Activated T-cell treated with anti-CD3 and anti-CD28 coated beads, Interleukin-2, amount 50 U/mL, for 72 hours (primary cell): ENCODE measurements around the gene SUGCT. TPM values are rescaled to one million over a fixed set of nuclear protein-coding genes. Genes with fewer than 3 reads are reported as not detected.

ENCODE experiments used
- ATAC-seq, 2 donors: fragments of 150-1000 bp; cut with Tn5 transposase; replicated peaks in 1 of 2; 2 replicates each; pipeline ENCODE4 v1.10.0; 2021; ENCODE audit warnings: moderate library complexity in 2 of 2, mild to moderate bottlenecking in 1 of 2
- DNase-seq, 2 donors: peaks; one replicate each; pipeline ENCODE4 v3.0.0; 2021 to 2022; ENCODE audit warnings: mixed read lengths in 1 of 2
- H3K27ac Mint-ChIP-seq: one replicate; pipeline ENCODE4 v1.8.0; 2022; ENCODE audit warnings: mild to moderate bottlenecking, moderate library complexity, mixed read lengths
- H3K27me3 Mint-ChIP-seq: one replicate; pipeline ENCODE4 v1.8.0; 2022; ENCODE audit warnings: low read depth, mixed read lengths
- H3K36me3 Mint-ChIP-seq, 2 donors: one replicate each; pipeline ENCODE4 v1.8.0; 2022; ENCODE audit warnings: mixed read lengths in 2 of 2, mild to moderate bottlenecking in 1 of 2; ENCODE audit not compliant: insufficient read depth in 2 of 2
- H3K4me1 Mint-ChIP-seq: one replicate; pipeline ENCODE4 v1.8.0; 2022; ENCODE audit warnings: low read depth, mixed read lengths
- H3K4me3 Mint-ChIP-seq, 2 donors: one replicate each; pipeline ENCODE4 v1.8.0; 2022; ENCODE audit warnings: mild to moderate bottlenecking in 2 of 2, mixed read lengths in 2 of 2, moderate library complexity in 2 of 2
- H3K9me3 Mint-ChIP-seq, 2 donors: one replicate each; pipeline ENCODE4 v1.8.0; 2022; ENCODE audit warnings: mixed read lengths in 2 of 2
- total RNA-seq, 2 donors: library from RNA; stranded (reverse); gene quantifications; one replicate each; pipeline ENCODE4 v1.2.3, GENCODE V29; 2022

SUGCT gene
- total RNA-seq, 2 donors from 2014 or later = 1.5 to 1.6 TPM

GRCh38 chr7:40866601-40867000 lies 731.8 kb downstream of the SUGCT start:
- Mint-ChIP-seq H3K4me3 (no peak overlapping the region), H3K27ac (no peak overlapping the region), H3K4me1 (no peaks in the 10 kb centered on the region), H3K27me3 (no peaks in the 10 kb centered on the region), H3K9me3 (peaks cover 4 to 5% of the 10 kb centered on the region in 2 donors), H3K36me3 (no peaks in the 10 kb centered on the region)
- no peak for ATAC-seq
- DNase-seq = no peak

- Mint-ChIP-seq H3K36me3 (no peaks in the 10 kb centered on the region), H3K27me3 (no peaks in the 10 kb centered on the region), H3K27ac (no peak overlapping the region), H3K9me3 (peaks cover 2 to 3% of the 10 kb centered on the region in 2 donors), H3K4me1 (no peaks in the 10 kb centered on the region), H3K4me3 (no peak overlapping the region)
- no peak for DNase-seq
- no peak for ATAC-seq
Observed at GRCh38 chr7:40870108-40870507, 735.3 kb downstream of the SUGCT start.

- no peaks in the 10 kb centered on the region for H3K4me1 Mint-ChIP-seq
- H3K4me3 Mint-ChIP-seq = no peak overlapping the region
- no peak for ATAC-seq
- DNase-seq = no peak
- no peaks in the 10 kb centered on the region for H3K27me3 Mint-ChIP-seq
- peaks cover 2 to 8% of the 10 kb centered on the region in 2 donors for H3K9me3 Mint-ChIP-seq
- H3K36me3 Mint-ChIP-seq = no peaks in the 10 kb centered on the region
- no peak overlapping the region for H3K27ac Mint-ChIP-seq
Observed at GRCh38 chr7:40873248-40873647, 738.4 kb downstream of the SUGCT start.

GRCh38 chr7:40874756-40875155 lies 740.0 kb downstream of the SUGCT start:
- H3K27ac Mint-ChIP-seq = no peak overlapping the region
- no peaks in the 10 kb centered on the region for H3K4me1 Mint-ChIP-seq
- H3K36me3 Mint-ChIP-seq = no peaks in the 10 kb centered on the region
- no peak overlapping the region for H3K4me3 Mint-ChIP-seq
- no peak for ATAC-seq
- DNase-seq = no peak
- H3K9me3 Mint-ChIP-seq = peaks cover 2 to 8% of the 10 kb centered on the region in 2 donors
- H3K27me3 Mint-ChIP-seq = no peaks in the 10 kb centered on the region

- Mint-ChIP-seq H3K27ac (no peak overlapping the region), H3K4me1 (no peaks in the 10 kb centered on the region), H3K27me3 (no peaks in the 10 kb centered on the region), H3K9me3 (peaks cover 0 to 5% of the 10 kb centered on the region in 2 donors), H3K36me3 (no peaks in the 10 kb centered on the region), H3K4me3 (no peak overlapping the region)
- DNase-seq = no peak
- no peak for ATAC-seq
Observed at GRCh38 chr7:40876601-40877000, 741.8 kb downstream of the SUGCT start.

- H3K27ac Mint-ChIP-seq = no peak overlapping the region
- no peaks in the 10 kb centered on the region for H3K36me3 Mint-ChIP-seq
- no peaks in the 10 kb centered on the region for H3K4me1 Mint-ChIP-seq
- ATAC-seq (no peak), DNase-seq (no peak)
- H3K9me3 Mint-ChIP-seq = peaks cover 0 to 5% of the 10 kb centered on the region in 2 donors
- no peak overlapping the region for H3K4me3 Mint-ChIP-seq
- H3K27me3 Mint-ChIP-seq = no peaks in the 10 kb centered on the region
Observed at GRCh38 chr7:40879941-40880543, 745.2 kb downstream of the SUGCT start.

- Mint-ChIP-seq H3K27ac (no peak overlapping the region), H3K36me3 (no peaks in the 10 kb centered on the region), H3K9me3 (peaks cover 0 to 3% of the 10 kb centered on the region in 2 donors), H3K4me1 (no peaks in the 10 kb centered on the region), H3K27me3 (no peaks in the 10 kb centered on the region), H3K4me3 (no peak overlapping the region)
- no peak for DNase-seq
- ATAC-seq = no peak
Observed at GRCh38 chr7:40880581-40880980, 745.8 kb downstream of the SUGCT start.

GRCh38 chr7:40881405-40881926 lies 746.7 kb downstream of the SUGCT start:
- Mint-ChIP-seq H3K4me1 (no peaks in the 10 kb centered on the region), H3K27me3 (no peaks in the 10 kb centered on the region), H3K27ac (no peak overlapping the region), H3K9me3 (peaks cover 0 to 4% of the 10 kb centered on the region in 2 donors), H3K4me3 (no peak overlapping the region), H3K36me3 (no peaks in the 10 kb centered on the region)
- ATAC-seq (no peak), DNase-seq (no peak)

GRCh38 chr7:40882071-40882658 lies 747.4 kb downstream of the SUGCT start:
- no peaks in the 10 kb centered on the region for H3K27me3 Mint-ChIP-seq
- H3K27ac Mint-ChIP-seq = no peak overlapping the region
- peaks cover 0 to 5% of the 10 kb centered on the region in 2 donors for H3K9me3 Mint-ChIP-seq
- DNase-seq (no peak), ATAC-seq (no peak)
- H3K36me3 Mint-ChIP-seq = no peaks in the 10 kb centered on the region
- no peaks in the 10 kb centered on the region for H3K4me1 Mint-ChIP-seq
- no peak overlapping the region for H3K4me3 Mint-ChIP-seq

GRCh38 chr7:40883826-40884225 lies 749.0 kb downstream of the SUGCT start:
- ATAC-seq = no peak

GRCh38 chr7:40884241-40884640 lies 749.4 kb downstream of the SUGCT start:
- no peak overlapping the region for H3K4me3 Mint-ChIP-seq
- no peaks in the 10 kb centered on the region for H3K4me1 Mint-ChIP-seq
- ATAC-seq = no peak
- DNase-seq = no peak
- H3K27ac Mint-ChIP-seq = no peak overlapping the region
- no peaks in the 10 kb centered on the region for H3K27me3 Mint-ChIP-seq
- H3K9me3 Mint-ChIP-seq = peaks cover 2 to 9% of the 10 kb centered on the region in 2 donors
- H3K36me3 Mint-ChIP-seq = no peaks in the 10 kb centered on the region

More at GRCh38 chr7:40883826-40884225, 749.0 kb downstream of the SUGCT start:
- H3K27me3 Mint-ChIP-seq = no peaks in the 10 kb centered on the region
- H3K36me3 Mint-ChIP-seq = no peaks in the 10 kb centered on the region
- DNase-seq = no peak
- no peaks in the 10 kb centered on the region for H3K4me1 Mint-ChIP-seq
- H3K9me3 Mint-ChIP-seq = peaks cover 2 to 9% of the 10 kb centered on the region in 2 donors
- no peak overlapping the region for H3K4me3 Mint-ChIP-seq
- H3K27ac Mint-ChIP-seq = no peak overlapping the region

- no peak overlapping the region for H3K4me3 Mint-ChIP-seq
- no peak overlapping the region for H3K27ac Mint-ChIP-seq
- H3K36me3 Mint-ChIP-seq = no peaks in the 10 kb centered on the region
- ATAC-seq (no peak), DNase-seq (no peak)
- H3K9me3 Mint-ChIP-seq = peaks cover 5 to 9% of the 10 kb centered on the region in 2 donors
- no peaks in the 10 kb centered on the region for H3K27me3 Mint-ChIP-seq
- H3K4me1 Mint-ChIP-seq = no peaks in the 10 kb centered on the region
Observed at GRCh38 chr7:40885503-40885902, 750.7 kb downstream of the SUGCT start.

GRCh38 chr7:40887099-40887498 lies 752.3 kb downstream of the SUGCT start:
- Mint-ChIP-seq H3K4me1 (no peaks in the 10 kb centered on the region), H3K9me3 (peaks cover 9 to 12% of the 10 kb centered on the region in 2 donors), H3K4me3 (no peak overlapping the region), H3K27ac (no peak overlapping the region), H3K27me3 (no peaks in the 10 kb centered on the region), H3K36me3 (no peaks in the 10 kb centered on the region)
- no peak for ATAC-seq
- no peak for DNase-seq

- DNase-seq (no peak), ATAC-seq (no peak)
- Mint-ChIP-seq H3K27ac (no peak overlapping the region), H3K4me3 (no peak overlapping the region), H3K36me3 (no peaks in the 10 kb centered on the region), H3K9me3 (peaks cover 11 to 13% of the 10 kb centered on the region in 2 donors), H3K4me1 (no peaks in the 10 kb centered on the region), H3K27me3 (no peaks in the 10 kb centered on the region)
Observed at GRCh38 chr7:40888499-40888898, 753.7 kb downstream of the SUGCT start.
